Measurements from ENCODE around the gene CHST15.

GRCh38 chr10:124086787-124087671 is 6.4 kb downstream of the CHST15 start:
- no peak for TF ChIP-seq CTCF (IDR thresholded peaks at IDR 0.05)
- TF ChIP-seq EP300 (IDR thresholded peaks at IDR 0.05) = no peak
- TF ChIP-seq POLR2A (IDR thresholded peaks at IDR 0.05) = no peak
- TF ChIP-seq POLR2AphosphoS5 (IDR thresholded peaks at IDR 0.05) = no peak
